Brain microvascular endothelial cell (primary cell): ENCODE data around the gene CTNNA3.

Experiments
- DNase-seq: peaks from one replicate; pipeline ENCODE4 v3.0.0-alpha.2; 2020
- H3K27ac ChIP-seq: fragments of 250-450 bp; sonication (Bioruptor Pico); 2 replicates; pipeline ENCODE4 v1.5.1; 2020; ENCODE audit warnings: mild to moderate bottlenecking, moderate library complexity
- H3K27me3 ChIP-seq: fragments of 250-450 bp; sonication (Bioruptor Pico); replicated peaks from 2 replicates; pipeline ENCODE4 v1.5.1; 2020; ENCODE audit warnings: mild to moderate bottlenecking
- H3K36me3 ChIP-seq: fragments of 250-450 bp; sonication (Bioruptor Pico); replicated peaks from 2 replicates; pipeline ENCODE4 v1.5.1; 2020; ENCODE audit warnings: mild to moderate bottlenecking
- H3K4me3 ChIP-seq: 2 replicates; pipeline ENCODE4 v1.5.1; 2011; ENCODE audit warnings: low read depth, mild to moderate bottlenecking, control low read depth, low read length, moderate library complexity
- in situ Hi-C: cut with HindIII; loops from 2 replicates; pipeline ENCODE4 v1.10.0; 2017; ENCODE audit warnings: low sequenced_read_pairs, low pct_ligation_motif_present
- TF ChIP-seq, protein P1 (sequence below): IDR thresholded peaks from 2 replicates; pipeline ENCODE4 v1.5.1; 2011; ENCODE audit warnings: low read depth, mild to moderate bottlenecking, moderate library complexity, low read length, control low read depth, inconsistent platforms; ENCODE audit errors: missing control alignments

CTNNA3 gene

DNA sequence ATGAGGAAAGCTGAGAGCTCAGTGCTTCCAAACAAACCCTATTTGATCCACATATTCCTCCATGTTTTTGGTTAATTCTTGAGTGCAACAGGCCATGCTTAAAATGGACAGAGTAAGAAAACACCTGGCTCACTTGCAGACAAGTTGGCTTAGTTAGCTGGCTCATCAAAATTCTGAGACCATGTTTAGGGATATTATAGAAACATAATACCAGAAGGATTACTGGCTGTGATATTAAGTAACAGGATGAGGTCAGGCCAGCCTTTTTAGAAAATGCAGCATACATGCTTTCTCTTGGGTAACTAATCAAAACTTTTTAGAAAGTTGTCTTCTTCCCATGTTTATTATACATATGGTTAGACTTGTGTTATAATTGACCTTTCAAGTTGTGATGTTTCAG is 1637.4 kb downstream of the CTNNA3 start:
- Histone ChIP-seq H3K36me3 (no peaks in the 10 kb centered on the region), H3K27me3 (no peaks in the 10 kb centered on the region), H3K27ac (no peak overlapping the region), H3K4me3 (no peak overlapping the region)
- DNase-seq: no peak
- TF ChIP-seq, protein P1, sequence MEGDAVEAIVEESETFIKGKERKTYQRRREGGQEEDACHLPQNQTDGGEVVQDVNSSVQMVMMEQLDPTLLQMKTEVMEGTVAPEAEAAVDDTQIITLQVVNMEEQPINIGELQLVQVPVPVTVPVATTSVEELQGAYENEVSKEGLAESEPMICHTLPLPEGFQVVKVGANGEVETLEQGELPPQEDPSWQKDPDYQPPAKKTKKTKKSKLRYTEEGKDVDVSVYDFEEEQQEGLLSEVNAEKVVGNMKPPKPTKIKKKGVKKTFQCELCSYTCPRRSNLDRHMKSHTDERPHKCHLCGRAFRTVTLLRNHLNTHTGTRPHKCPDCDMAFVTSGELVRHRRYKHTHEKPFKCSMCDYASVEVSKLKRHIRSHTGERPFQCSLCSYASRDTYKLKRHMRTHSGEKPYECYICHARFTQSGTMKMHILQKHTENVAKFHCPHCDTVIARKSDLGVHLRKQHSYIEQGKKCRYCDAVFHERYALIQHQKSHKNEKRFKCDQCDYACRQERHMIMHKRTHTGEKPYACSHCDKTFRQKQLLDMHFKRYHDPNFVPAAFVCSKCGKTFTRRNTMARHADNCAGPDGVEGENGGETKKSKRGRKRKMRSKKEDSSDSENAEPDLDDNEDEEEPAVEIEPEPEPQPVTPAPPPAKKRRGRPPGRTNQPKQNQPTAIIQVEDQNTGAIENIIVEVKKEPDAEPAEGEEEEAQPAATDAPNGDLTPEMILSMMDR: no peak
- in situ Hi-C loops: no loop called here

DNA sequence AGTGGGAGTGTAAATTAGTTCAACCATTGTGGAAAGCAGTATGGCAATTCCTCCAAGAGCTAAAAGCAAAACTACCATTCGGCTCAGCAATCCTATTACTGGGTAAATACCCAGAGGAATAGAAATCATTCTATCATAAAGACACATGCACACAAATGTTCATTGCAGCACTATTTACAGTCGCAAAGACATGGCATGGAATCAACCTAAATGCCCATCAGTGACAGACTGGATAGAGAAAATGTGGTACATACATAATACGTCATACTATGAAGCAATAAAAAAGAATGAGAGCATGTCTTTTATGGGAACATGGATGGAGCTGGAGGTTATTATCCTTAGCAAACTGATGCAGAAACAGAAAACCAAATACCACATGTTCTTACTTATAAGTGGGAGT is 1646.7 kb downstream of the CTNNA3 start:
- Histone ChIP-seq H3K36me3 (no peaks in the 10 kb centered on the region), H3K27me3 (no peaks in the 10 kb centered on the region), H3K4me3 (no peak overlapping the region), H3K27ac (no peak overlapping the region)
- TF ChIP-seq, protein P1: no peak
- in situ Hi-C loops: no loop called here
- DNase-seq: no peak

DNA sequence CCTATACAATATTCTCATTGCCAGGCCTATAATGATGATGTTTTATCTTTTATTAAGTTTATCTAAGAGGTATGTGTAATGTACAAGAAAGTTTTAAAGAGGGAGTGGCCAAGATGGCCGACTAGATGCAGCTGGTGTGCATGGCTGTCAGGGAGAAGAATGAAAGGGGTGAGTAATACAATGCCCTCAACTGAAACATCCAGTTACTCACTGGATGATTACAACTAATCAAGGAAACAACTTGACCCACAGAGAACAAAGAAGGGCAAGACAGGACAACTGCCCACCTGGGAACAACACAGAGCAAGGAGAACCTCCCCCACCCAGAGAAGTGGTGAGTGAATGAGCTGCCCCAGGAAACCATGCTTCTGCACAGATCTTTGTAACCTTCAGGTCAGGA is 1650.1 kb downstream of the CTNNA3 start:
- no peak for DNase-seq
- no peaks in the 10 kb centered on the region for H3K27me3 ChIP-seq
- in situ Hi-C loops: no loop called here
- TF ChIP-seq, protein P1: no peak
- H3K36me3 ChIP-seq: no peaks in the 10 kb centered on the region
- H3K27ac ChIP-seq: no peak overlapping the region
- no peak overlapping the region for H3K4me3 ChIP-seq

DNA sequence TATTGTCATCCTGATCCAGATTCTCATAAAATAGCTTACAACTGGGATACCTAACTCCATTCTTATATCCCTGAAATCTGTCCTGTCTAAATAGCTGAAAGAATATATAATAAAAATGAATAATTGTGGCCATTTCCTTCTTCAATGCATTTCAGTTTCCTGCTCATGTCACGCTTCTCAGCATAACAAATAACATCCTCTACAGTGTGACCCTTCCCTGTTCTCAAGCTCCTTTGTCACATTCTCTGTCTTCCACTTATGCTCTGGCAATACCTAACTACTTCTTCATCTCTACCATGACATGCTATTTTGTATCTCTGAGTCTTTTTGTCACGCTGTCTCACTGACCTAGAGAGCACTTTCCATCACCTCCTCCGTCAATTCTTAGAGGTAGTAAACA is 1654.2 kb downstream of the CTNNA3 start:
- Histone ChIP-seq H3K36me3 (no peaks in the 10 kb centered on the region), H3K27me3 (no peaks in the 10 kb centered on the region), H3K27ac (no peak overlapping the region), H3K4me3 (no peak overlapping the region)
- in situ Hi-C loops: no loop called here
- TF ChIP-seq, protein P1: no peak
- no peak for DNase-seq

DNA sequence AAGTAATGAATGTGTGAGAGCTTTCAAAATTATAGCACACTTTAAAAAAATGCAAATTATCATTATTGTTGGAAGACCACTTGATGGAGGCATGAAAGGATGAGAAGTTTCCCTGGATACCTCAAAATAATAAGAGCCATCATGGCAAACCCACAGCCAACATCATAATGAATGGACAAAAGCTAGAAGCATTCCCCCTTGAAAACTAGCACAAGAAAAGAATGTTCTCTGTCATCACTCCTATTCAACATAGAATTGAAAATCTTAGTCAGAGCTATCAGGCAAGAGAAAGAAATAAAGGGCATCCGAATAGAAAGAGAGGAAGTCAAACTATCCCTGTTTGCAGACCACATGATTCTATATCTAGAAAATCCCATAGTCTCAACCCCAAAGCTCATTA is 1657.4 kb downstream of the CTNNA3 start:
- H3K4me3 ChIP-seq: no peak overlapping the region
- DNase-seq: no peak
- in situ Hi-C loops: no loop called here
- H3K27ac ChIP-seq: no peak overlapping the region
- H3K27me3 ChIP-seq: no peaks in the 10 kb centered on the region
- no peaks in the 10 kb centered on the region for H3K36me3 ChIP-seq
- TF ChIP-seq, protein P1: no peak

DNA sequence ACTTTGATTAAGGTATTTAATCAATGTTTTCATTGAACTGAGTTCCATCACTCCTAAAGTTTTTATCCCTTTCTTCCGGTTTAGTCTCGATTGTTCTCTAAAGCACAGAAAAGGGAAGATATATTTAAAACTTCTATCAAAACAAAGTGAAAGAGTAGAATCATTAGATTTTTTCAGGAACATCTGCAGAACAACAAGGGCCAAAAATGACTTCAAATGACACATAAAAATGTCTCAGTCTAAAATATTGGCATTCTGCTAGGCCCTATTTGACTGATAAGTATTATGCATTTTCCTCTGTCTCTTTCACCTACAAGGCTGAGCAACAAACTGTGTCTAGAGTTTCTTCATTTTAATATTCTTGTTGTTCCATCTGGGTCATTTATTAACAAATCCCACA is 1669.7 kb downstream of the CTNNA3 start:
- TF ChIP-seq, protein P1: no peak
- in situ Hi-C loops: no loop called here

More for the DNA sequence above, 1669.7 kb downstream of the CTNNA3 start:
- H3K27me3 ChIP-seq: no peaks in the 10 kb centered on the region
- no peak overlapping the region for H3K27ac ChIP-seq
- H3K36me3 ChIP-seq: no peaks in the 10 kb centered on the region
- no peak for DNase-seq
- no peak overlapping the region for H3K4me3 ChIP-seq
